Measurements from ENCODE around the gene ECEL1.
A peak's percentile ranks its signal among the peaks of the same experiment; 100 is the strongest.
"Not testable (repeated sequence)": the region's sequence is repeated elsewhere in the genome, so short reads cannot be mapped to it uniquely, and the experiment has no call there.

The ECEL1 gene

GRCh38 chr2:232444409-232445148 lies 43.1 kb downstream of the ECEL1 start:
- TF ChIP-seq SUZ12 (IDR thresholded peaks at IDR 0.05; ENCODE audit: extremely low read depth, insufficient read depth, insufficient read length) (no peak), YY1 (IDR thresholded peaks at IDR 0.05; ENCODE audit: insufficient read depth, insufficient read length) (no peak), ZNF274 (IDR thresholded peaks at IDR 0.05; ENCODE audit: low read depth, low read length) (no peak)
- H3K9ac ChIP-seq (ENCODE audit: insufficient read length, low read depth): no peak overlapping the region
- peaks cover 16% of the 10 kb centered on the region for H3K4me1 ChIP-seq (ENCODE audit: insufficient read depth, insufficient read length)
- H3K27me3 ChIP-seq (ENCODE audit: insufficient read depth, insufficient read length): peaks cover 4% of the 10 kb centered on the region
- H3K9me3 ChIP-seq (ENCODE audit: insufficient read depth, low read length): no peaks in the 10 kb centered on the region
- no peak overlapping the region for H3K4me3 ChIP-seq (ENCODE audit: insufficient read length, low read depth)
- no peak for DNase-seq (ENCODE audit: low read depth, low spot score)
- H3K36me3 ChIP-seq (ENCODE audit: insufficient read depth, insufficient read length, low read length): no peaks in the 10 kb centered on the region

DNA sequence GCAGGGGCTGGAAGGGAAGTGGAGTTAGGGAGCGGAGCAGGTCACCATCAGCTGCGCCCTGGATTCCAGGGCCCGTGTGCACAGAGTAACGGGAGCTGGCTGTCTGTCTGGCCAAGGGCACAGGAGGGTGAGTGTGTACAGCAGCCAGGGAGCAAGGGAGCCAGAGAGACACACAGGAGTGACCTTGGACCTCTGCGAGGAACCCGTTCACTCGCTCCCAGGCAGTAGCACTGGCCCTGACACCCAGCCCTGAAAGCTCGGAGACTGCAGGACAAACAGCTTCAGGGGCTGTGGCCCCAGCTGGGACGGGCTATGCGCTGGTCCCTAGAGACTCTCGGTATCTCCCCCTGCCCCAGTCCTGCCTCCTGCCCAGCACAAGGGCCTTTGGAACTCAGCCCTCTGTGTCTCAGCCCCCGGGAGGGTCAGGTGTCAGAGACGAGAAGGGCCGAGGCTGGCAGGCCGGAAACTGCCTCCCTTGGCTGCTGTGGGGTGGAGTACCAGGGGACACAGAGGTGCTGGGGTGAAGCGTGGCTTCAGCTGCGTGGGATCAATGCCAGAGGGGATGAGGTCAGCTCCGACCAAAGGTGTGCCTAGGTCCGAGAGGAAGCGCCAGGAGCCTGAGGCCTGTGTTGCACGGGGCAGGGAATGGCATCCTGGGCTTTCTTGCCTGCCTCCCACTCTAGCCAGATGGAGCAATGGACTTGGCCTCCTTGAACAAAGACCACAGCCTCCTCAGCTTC lies 43.8 kb downstream of the ECEL1 start:
- H3K4me1 ChIP-seq (ENCODE audit: insufficient read depth, insufficient read length): peaks cover 20% of the 10 kb centered on the region
- H3K27me3 ChIP-seq (ENCODE audit: insufficient read depth, insufficient read length); H3K9me3 ChIP-seq (ENCODE audit: insufficient read depth, low read length); H3K36me3 ChIP-seq (ENCODE audit: insufficient read depth, insufficient read length, low read length); H3K4me3 ChIP-seq (ENCODE audit: insufficient read length, low read depth); DNase-seq (ENCODE audit: low read depth, low spot score): not testable (repeated sequence)
- peak overlapping the region; percentile 17 for H3K9ac ChIP-seq (ENCODE audit: insufficient read length, low read depth)

DNA sequence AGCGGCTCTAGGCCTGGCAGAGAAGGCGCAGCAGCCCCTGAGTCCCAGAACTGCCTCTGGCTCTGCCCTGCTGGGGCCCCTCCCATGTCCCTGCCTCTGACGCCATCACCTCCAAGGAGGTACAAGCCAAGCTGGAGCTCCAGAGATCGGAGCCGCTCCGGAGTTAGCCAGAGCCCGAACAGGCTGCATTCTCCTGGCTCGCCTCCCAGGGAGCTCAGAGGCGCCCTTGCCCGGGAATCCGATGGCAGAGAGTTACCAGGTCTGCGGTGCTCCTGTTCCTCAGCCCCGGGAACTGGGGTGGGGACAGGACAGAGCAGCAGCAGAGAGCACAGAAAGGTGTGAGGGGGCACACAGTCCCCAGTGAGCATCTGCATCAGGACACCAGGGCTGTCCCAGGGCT lies 44.6 kb downstream of the ECEL1 start:
- DNase-seq (ENCODE audit: low read depth, low spot score); H3K27me3 ChIP-seq (ENCODE audit: insufficient read depth, insufficient read length); H3K9ac ChIP-seq (ENCODE audit: insufficient read length, low read depth); H3K36me3 ChIP-seq (ENCODE audit: insufficient read depth, insufficient read length, low read length); H3K9me3 ChIP-seq (ENCODE audit: insufficient read depth, low read length); H3K4me3 ChIP-seq (ENCODE audit: insufficient read length, low read depth): not testable (repeated sequence)
- H3K4me1 ChIP-seq (ENCODE audit: insufficient read depth, insufficient read length): peaks cover 20% of the 10 kb centered on the region

- H3K9ac ChIP-seq (ENCODE audit: insufficient read length, low read depth); H3K4me3 ChIP-seq (ENCODE audit: insufficient read length, low read depth); H3K27me3 ChIP-seq (ENCODE audit: insufficient read depth, insufficient read length); H3K9me3 ChIP-seq (ENCODE audit: insufficient read depth, low read length); H3K36me3 ChIP-seq (ENCODE audit: insufficient read depth, insufficient read length, low read length); DNase-seq (ENCODE audit: low read depth, low spot score): not testable (repeated sequence)
- peaks cover 17% of the 10 kb centered on the region for H3K4me1 ChIP-seq (ENCODE audit: insufficient read depth, insufficient read length)
Measured at GRCh38 chr2:232442431-232442830, 45.2 kb downstream of the ECEL1 start.

- not testable (repeated sequence) for DNase-seq (ENCODE audit: low read depth, low spot score); H3K9ac ChIP-seq (ENCODE audit: insufficient read length, low read depth); H3K27me3 ChIP-seq (ENCODE audit: insufficient read depth, insufficient read length); H3K9me3 ChIP-seq (ENCODE audit: insufficient read depth, low read length); H3K4me3 ChIP-seq (ENCODE audit: insufficient read length, low read depth); H3K36me3 ChIP-seq (ENCODE audit: insufficient read depth, insufficient read length, low read length)
- H3K4me1 ChIP-seq (ENCODE audit: insufficient read depth, insufficient read length): peaks cover 17% of the 10 kb centered on the region
Measured at GRCh38 chr2:232441922-232442321, 45.7 kb downstream of the ECEL1 start.

DNA sequence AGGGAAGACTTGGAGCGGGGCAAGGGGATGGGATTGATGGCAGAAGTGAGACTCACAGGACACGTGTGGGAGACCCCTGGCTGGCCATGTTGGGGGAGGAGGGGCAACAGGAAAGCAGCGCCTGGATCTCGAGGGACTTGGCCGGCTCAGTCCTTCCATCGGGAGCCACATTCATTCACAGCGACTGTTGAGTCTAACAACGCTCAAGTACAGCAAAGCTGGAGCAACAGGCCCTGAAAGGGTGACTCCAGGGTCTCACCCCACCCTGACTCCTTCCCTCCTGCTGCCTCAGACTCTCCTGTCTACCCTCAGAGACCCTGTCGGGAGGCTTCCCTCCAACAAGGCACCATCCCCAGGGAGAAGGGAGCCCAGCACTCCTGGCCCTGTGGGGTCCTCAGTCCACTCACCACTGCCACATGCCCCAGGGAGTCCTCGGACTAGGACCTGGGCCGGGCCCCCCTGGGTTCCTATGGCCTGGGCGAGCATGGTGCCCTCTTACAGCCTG lies 46.4 kb downstream of the ECEL1 start:
- no peaks in the 10 kb centered on the region for H3K27me3 ChIP-seq (ENCODE audit: insufficient read depth, insufficient read length)
- H3K4me3 ChIP-seq (ENCODE audit: insufficient read length, low read depth): no peak overlapping the region
- H3K9ac ChIP-seq (ENCODE audit: insufficient read length, low read depth): no peak overlapping the region
- no peak for DNase-seq (ENCODE audit: low read depth, low spot score)
- no peaks in the 10 kb centered on the region for H3K36me3 ChIP-seq (ENCODE audit: insufficient read depth, insufficient read length, low read length)
- no peaks in the 10 kb centered on the region for H3K9me3 ChIP-seq (ENCODE audit: insufficient read depth, low read length)
- TF ChIP-seq SUZ12 (IDR thresholded peaks at IDR 0.05; ENCODE audit: extremely low read depth, insufficient read depth, insufficient read length) (no peak), ZNF274 (IDR thresholded peaks at IDR 0.05; ENCODE audit: low read depth, low read length) (no peak), YY1 (IDR thresholded peaks at IDR 0.05; ENCODE audit: insufficient read depth, insufficient read length) (no peak)
- H3K4me1 ChIP-seq (ENCODE audit: insufficient read depth, insufficient read length): peaks cover 19% of the 10 kb centered on the region

DNA sequence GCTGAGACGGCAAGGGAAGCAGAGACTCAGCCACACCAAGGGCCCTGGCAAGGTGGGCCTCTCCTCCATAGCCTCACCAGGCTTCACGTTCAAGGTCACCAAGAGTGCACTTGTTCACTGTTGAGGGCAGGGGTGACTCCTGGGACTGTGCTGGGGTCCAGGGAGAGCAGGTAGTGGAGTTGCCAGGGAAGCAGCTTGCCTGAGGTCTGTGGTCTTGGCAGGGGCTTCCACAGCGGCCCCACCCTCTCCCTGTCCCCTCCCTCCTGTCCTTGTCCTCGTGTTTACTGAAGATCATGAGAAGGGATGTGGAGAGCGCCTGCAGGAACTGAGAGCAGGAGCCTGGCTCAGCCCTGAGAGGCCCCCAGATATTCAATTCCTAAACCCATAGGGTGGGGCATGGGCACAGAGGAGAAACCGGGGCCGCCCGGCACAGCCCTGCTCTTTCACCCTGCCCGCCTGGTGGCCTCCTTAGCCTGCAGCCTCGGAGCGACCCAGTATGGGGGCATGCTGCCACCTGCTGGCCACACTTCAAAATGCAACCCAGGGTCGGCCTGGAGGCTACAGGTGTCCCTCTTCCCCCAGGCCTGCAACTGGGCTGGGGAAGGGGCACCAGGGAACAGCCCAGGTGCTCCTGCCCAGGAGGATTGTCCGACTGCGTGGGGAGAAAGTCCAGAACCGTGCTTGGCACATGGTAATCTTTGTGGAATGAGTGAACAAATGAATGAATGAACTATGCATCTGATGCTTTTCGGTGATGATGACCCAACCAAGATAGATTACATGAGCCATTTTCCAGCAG lies 47.2 kb downstream of the ECEL1 start:
- DNase-seq (ENCODE audit: low read depth, low spot score): not testable (repeated sequence)

More for the DNA sequence above, 47.2 kb downstream of the ECEL1 start:
- not testable (repeated sequence) for H3K36me3 ChIP-seq (ENCODE audit: insufficient read depth, insufficient read length, low read length); H3K9me3 ChIP-seq (ENCODE audit: insufficient read depth, low read length); H3K9ac ChIP-seq (ENCODE audit: insufficient read length, low read depth); H3K4me3 ChIP-seq (ENCODE audit: insufficient read length, low read depth); H3K27me3 ChIP-seq (ENCODE audit: insufficient read depth, insufficient read length)
- peaks cover 19% of the 10 kb centered on the region for H3K4me1 ChIP-seq (ENCODE audit: insufficient read depth, insufficient read length)

All from NT2/D1 (cell line).